Uterus (tissue), 2 donors: ENCODE results near the gene LARP1B.

Source experiments
- POLR2A ChIP-seq, 2 donors: fragments of 450-650 bp; IDR thresholded peaks; one replicate each; pipeline ENCODE4 v1.6.1; 2016; ENCODE audit warnings: antibody characterized with exemption in 2 of 2, mild to moderate bottlenecking in 1 of 2, moderate library complexity in 1 of 2
- TF ChIP-seq, protein P1 (sequence below), 4 experiments: fragments of 200-600 bp in 2 of 4; fragments of 450-650 bp in 2 of 4; sonication (generic) in 2 of 4; IDR thresholded peaks; one replicate each; pipeline ENCODE4 v1.5.1; 2016 to 2019; ENCODE audit warnings: antibody characterized with exemption in 4 of 4, mild to moderate bottlenecking in 2 of 4, moderate library complexity in 1 of 4

DNA sequence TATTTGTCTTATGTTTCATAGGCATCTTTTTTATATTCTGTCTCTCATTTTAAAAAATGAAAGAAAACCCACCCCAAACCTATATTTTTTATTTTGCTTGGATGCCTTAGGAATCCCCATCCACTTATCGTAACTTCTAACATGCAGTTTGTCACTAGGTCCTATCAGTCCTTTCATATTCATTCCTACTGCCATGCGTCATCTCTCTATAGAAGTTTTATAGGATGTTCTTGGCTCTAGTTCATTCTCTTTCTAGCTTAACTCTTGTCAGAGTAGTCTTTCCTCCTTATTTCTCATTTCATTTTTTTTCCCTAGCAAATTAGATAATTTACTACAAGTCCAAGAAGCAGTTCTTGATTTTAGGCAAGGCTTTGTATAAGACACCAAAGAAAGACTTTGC lies 92.7 kb downstream of the LARP1B start:
- TF ChIP-seq, protein P1, sequence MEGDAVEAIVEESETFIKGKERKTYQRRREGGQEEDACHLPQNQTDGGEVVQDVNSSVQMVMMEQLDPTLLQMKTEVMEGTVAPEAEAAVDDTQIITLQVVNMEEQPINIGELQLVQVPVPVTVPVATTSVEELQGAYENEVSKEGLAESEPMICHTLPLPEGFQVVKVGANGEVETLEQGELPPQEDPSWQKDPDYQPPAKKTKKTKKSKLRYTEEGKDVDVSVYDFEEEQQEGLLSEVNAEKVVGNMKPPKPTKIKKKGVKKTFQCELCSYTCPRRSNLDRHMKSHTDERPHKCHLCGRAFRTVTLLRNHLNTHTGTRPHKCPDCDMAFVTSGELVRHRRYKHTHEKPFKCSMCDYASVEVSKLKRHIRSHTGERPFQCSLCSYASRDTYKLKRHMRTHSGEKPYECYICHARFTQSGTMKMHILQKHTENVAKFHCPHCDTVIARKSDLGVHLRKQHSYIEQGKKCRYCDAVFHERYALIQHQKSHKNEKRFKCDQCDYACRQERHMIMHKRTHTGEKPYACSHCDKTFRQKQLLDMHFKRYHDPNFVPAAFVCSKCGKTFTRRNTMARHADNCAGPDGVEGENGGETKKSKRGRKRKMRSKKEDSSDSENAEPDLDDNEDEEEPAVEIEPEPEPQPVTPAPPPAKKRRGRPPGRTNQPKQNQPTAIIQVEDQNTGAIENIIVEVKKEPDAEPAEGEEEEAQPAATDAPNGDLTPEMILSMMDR (IDR thresholded peaks at IDR 0.05): no peak
- TF ChIP-seq POLR2A (IDR thresholded peaks at IDR 0.05): no peak
